ENCODE results near the gene SMYD2.

SMYD2 gene

DNA sequence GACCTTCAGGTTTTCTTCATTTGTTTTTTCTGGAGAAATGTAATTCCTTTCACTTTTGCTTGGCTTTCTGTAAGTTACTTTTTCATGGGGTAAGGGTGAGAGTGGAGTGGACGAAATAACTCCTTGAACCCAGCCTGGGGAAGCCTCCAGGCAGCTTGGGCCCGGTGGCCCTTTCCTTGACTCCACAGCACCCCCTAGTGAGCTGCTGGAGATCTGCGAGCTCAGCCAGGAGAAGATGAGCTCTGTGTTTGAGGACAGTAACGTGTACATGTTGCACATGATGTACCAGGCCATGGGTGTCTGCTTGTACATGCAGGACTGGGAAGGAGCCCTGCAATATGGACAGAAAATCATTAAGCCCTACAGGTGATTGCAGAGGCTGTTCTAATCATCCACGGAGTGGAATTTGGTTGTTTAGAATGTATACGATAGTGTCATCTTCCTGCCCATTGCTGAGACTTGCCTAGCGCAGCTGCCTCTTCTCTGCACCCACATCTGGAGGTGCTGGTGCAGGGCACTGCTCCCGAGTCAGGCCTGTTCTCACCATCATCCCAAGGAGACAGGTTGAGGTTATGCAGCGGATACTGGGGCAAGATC is 51.0 kb downstream of the SMYD2 start:
- DNase-seq = peak; percentile 18

DNA sequence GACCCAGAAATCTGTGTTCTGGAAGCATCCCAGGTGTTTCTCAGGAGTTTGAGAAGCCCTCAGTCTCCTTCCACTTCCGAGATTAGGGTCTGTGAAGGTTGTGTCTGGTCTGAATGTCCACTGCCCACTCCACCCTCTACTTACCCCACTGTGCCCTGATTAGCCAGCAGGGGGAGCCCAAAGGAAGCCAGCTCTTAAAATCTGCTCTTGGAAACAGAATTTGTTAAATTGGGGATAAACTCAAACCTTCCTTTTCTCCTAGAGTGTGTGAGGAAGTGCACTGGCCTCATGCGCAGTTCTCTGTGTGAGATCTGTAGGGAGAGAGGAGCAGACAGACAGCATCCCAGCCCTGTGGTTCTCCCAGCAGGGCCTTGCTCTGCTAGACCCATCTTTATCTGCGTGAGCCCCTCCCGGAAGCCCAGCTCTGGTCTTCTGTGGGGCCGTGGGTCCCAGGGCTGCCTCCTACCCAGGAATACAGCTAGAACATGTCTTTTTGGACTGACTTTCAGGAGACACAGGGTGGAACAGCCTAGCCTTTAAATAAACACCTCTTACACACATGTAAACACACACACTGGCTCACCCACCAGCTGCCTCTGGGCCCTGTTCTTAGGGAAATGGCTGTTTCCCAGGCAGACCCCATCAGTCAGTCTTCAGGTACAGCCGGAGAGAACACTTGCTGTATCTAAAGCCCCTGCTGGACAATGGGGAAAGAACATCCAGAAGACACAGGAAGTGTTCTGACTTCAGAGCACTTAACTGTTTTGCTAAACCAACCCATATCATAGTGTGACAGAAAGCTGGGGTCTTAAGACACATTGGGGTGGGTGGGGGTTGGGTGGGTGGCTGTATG is 52.2 kb downstream of the SMYD2 start:
- DNase-seq = peak; percentile 7

GRCh38 chr1:214335567-214335966 is 54.6 kb downstream of the SMYD2 start:
- DNase-seq = no peak

DNA sequence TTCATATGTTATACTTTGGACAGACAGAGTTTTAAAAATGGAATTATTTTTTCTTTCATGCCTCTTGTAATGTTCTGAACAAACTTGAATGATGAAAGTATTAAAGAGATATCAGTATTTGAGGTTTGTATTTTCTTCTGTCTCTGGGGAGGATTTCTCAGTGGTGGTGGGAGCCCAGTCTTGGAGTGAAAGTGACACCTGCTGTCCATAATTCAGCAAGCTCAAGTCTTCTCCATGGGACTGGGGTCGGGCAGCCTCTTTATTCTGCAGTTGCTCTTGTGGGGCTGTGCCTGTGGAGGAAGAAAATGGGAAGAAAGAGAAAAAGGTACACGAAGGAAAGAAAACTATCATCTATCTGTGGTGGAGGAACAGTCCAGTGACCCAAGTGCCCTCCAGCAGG is 56.1 kb downstream of the SMYD2 start:
- DNase-seq = no peak

DNA sequence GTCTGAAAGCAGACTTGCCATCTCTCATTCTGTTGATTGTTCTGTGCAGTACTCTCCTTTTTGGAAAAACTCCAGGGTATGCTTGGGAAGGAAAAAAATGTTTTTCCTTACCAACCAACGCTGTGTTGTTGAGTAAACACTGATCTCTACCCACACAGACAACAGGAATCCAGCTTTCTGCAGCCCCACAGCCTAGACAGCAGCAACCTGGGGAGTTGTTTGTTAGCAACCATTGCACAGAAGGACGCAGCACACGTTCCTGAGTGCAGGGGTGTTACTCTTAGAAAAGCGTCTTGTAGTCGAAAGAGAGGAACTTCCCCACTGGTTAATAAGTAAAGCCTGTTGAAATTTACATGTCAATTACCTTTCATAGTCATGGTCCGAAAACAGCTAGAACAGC is 56.6 kb downstream of the SMYD2 start:
- no peak for DNase-seq

DNA sequence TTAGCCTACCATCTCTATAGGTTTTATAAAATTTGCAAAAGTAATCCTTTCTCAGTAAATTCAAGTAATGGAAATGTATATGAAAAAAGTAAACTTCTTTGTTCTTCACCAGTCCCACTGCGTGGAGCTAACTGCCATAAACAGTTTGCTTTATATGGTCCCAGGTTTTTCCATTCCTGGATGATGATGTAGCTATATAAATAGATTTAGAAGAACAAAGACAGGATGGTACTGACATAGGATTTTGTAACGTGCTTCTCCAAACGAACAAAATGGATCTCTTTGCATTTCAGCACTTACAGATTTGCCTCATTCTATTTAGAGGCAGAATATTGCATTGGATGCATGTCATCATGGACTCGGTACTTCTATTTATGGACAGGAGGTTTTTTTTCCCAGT is 57.3 kb downstream of the SMYD2 start:
- no peak for DNase-seq

DNA sequence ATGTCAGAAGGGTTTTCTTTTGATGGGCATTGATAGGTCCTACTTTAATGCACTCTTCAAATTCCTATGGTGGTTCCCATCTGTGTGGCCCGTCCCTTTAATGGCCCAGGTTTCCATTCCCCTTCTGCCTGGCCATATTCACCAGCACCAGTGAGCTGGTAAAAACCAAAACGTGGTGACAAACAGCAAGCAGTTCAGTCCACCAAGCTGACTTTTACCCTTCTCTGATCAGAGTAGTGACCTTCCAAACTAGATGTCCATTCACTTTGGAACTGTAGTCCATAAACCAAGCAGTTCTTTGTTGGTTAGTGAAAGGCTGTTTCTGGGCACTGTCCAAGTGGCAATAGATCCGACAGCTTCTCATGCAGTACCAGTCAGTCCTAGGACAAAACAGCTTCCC is 60.5 kb downstream of the SMYD2 start:
- no peak for DNase-seq

GRCh38 chr1:214341932-214342331 is 61.0 kb downstream of the SMYD2 start:
- DNase-seq = no peak

DNA sequence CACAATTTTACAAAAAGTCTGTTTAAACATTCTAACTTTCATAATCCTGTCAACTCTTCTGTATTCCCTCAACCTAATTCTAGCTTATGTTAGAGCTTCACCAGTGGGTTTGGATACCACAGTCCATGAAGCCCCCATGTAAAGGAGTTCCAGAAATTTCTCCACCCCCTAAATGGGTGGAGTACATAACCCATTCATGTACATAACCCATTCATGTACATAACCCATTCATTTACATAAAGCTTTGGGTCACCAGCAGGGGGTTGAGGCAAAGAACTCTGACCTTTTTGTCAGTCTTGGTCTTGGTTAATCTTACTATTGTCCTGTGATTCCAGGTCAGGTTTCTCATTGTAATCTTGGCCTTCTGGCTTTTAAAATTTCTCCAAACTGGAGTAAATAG is 61.6 kb downstream of the SMYD2 start:
- no peak for DNase-seq

- DNase-seq = no peak
These were observed 63.9 kb downstream of the SMYD2 start for GRCh38 chr1:214344897-214345296.

- DNase-seq = no peak
These were observed 68.0 kb downstream of the SMYD2 start for GRCh38 chr1:214349008-214349407.

DNA sequence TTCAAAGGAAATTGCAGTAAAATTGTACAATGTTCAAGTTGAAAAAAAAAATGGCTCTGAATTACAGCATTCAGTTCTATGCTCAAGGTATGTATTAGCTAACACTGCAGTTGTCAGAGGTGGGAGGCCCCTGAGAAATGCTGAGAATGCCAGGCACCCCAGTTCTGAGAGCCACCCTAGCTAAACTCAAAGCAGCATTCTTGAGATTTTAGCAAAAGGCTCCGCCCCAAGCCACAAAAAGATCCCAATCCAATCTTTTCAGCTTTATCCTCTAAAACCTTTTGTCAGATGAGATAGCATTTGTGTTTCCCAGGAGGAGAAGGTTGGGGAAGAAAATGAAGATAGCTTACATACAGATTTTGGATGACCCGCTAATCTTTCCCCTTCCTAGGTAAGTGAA is 68.8 kb downstream of the SMYD2 start:
- no peak for DNase-seq

GRCh38 chr1:214351551-214352277 is 70.8 kb downstream of the SMYD2 start:
- DNase-seq = no peak

DNA sequence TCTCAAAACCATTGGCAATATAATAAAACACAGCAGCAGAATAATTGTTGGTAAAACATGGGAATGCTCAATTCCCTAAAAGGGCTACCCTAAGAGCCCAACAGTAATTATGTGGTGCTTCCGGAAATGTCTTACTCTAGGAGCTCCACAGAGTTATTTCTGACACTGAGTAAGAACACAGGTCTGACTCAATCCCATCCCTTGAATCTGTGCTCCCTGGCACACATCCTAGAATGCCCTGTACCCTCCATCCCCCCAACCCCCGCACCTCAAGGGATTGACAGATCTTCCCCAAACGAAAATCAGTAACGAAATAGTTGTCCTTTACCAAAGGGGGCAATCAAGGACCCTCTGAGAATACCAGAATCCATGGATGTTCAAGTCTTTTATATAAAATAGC is 71.9 kb downstream of the SMYD2 start:
- DNase-seq = no peak

DNA sequence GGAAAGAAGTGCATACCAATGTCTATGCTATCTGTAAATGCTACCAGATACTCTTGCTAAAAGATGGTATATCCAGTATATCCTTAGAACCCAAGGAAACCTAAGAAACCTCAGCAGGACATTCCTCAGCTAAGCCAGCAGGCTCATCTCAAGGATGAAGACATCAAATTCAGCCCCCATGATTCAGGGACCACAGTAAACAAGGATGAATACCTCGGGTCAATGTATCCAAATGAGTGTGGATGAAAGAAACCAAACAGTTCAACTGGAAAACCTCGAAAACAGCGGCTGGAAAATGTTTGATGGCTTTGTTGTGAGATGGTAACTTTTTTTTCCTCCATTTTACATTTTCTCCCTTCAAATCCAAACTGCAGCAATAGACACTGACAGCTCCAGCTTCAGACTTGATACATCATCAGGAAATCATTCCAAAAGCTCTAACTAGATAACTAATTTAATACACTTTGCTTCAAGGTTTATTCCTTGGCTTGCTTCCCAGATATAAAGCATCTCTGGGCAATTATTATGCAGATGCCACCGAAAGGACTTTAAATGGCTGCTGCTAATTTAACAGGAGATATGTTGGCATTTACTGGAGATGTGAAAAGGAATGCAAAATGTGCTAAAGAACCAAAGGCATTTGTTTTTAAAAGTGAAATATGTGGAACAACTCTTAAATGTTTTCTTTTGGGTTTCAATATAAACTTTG is 73.6 kb downstream of the SMYD2 start:
- no peak for DNase-seq

- no peak for DNase-seq
These were observed 79.2 kb downstream of the SMYD2 start for GRCh38 chr1:214360116-214360515.

DNA sequence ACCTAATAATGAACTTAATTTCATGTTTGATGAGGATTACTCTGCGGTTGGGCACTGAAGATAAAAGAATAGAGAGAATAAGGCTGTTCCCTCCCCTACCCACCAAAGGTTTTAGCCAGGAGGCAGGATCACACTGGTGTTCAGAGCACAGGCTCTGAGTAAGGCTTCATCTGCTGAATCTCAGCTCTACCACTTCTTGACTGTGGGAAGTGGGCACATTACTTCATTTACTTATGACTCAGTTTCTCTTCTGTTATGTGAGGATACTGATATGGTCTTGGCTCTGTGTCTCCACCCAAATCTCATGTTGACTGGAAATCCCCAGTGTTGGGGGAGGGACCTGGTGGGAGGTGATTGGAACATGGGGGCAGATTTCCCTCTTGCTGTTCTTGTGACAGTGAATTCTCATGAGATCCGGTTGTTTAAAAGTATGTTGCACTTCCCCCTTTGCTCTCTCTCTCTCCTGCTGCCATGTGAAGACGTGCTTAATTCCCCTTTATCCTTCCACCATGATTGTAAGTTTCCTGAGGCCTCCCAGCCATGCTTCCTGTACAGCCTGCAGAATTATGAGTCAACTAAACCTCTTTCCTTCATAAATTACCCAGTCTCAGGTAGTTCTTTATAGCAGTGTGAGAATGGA is 79.7 kb downstream of the SMYD2 start:
- DNase-seq = no peak

- DNase-seq = no peak
These were observed 80.7 kb downstream of the SMYD2 start for GRCh38 chr1:214361636-214362035.

- no peak for DNase-seq
These were observed 81.4 kb downstream of the SMYD2 start for GRCh38 chr1:214362188-214362882.

DNA sequence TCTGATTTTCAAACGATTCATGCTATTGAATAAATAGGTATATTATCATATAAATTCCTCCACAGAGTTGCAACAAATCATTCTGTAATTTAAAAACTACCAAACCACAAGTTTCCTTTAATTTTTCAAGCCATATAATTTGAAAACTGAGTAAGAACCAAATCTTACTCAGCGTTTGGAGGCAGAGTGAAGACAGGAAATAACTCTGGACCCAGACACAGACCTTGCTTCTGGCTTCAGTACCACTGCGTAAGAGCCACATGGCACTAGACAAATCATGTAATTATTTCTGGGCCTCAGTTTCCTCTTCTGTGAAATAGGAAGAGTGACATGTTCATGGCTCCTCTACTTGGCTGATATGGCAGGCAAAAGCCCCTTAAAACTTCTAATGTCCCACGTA is 82.4 kb downstream of the SMYD2 start:
- no peak for DNase-seq

DNA sequence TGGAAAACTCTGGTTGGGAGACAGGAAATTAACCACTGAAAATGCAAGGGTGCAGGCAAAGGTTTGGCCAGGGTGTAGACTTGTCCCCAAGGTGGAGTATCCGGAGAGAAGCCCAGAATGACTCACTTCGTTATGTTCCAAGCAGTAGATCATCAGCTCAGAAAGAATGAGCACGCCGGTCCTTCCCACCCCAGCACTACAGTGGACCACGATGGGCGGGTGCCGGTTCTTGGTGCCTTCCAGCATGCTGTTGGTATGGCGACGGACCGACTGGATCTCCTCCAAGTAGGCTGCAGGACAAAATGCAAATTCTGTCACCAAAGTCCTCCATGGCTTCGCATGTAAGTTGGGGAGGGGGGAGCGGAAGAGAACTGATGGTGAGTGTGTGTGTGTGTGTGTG is 83.4 kb downstream of the SMYD2 start:
- no peak for DNase-seq

- no peak for DNase-seq
These were observed 83.9 kb downstream of the SMYD2 start for GRCh38 chr1:214364786-214365295.

All from NCI-H146 (cell line).